Activated T-cell treated with anti-CD3 and anti-CD28 coated beads, Interleukin-2, amount 50 U/mL, for 48 hours (primary cell): ENCODE data around the gene HLX.

Experiments
- DNase-seq, 2 experiments: peaks; one replicate each; pipeline ENCODE4 v3.0.0-alpha.2; 2020

Gene HLX

DNA sequence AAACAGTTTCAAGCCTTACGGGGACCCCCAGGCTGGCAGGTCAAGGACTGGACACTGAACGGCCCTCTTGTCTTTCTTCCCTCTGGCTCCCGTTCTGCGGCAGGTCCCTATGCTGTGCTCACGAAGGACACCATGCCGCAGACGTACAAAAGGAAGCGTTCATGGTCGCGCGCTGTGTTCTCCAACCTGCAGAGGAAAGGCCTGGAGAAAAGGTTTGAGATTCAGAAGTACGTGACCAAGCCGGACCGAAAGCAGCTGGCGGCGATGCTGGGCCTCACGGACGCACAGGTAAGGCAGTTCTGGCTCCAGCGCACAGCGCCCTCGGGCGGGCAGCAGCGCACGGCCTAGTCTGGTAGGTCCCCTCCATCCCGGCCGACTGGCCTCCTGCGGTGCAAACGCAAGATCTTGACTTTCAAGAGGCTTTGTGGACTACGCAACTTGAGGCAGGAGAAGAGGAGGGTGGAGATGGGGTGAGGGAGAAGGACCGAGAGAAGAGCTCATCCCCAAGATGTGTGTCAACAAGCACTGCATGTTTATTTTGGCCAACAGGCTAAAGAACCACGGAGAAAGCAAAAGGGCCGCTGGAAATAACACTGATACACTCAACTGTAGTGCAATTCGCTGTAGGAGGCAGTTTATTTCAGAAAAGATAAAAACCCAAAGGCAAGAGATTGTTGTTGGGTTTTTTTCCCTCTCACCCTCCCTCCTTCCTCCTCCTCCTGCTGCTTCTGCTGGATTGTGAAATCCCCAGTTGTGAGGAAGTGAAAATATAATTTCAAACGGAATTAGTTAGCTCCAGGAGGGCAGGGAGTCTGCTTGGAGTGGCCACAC, 3.0 kb downstream of the HLX start:
- DNase-seq, result no peak

DNA sequence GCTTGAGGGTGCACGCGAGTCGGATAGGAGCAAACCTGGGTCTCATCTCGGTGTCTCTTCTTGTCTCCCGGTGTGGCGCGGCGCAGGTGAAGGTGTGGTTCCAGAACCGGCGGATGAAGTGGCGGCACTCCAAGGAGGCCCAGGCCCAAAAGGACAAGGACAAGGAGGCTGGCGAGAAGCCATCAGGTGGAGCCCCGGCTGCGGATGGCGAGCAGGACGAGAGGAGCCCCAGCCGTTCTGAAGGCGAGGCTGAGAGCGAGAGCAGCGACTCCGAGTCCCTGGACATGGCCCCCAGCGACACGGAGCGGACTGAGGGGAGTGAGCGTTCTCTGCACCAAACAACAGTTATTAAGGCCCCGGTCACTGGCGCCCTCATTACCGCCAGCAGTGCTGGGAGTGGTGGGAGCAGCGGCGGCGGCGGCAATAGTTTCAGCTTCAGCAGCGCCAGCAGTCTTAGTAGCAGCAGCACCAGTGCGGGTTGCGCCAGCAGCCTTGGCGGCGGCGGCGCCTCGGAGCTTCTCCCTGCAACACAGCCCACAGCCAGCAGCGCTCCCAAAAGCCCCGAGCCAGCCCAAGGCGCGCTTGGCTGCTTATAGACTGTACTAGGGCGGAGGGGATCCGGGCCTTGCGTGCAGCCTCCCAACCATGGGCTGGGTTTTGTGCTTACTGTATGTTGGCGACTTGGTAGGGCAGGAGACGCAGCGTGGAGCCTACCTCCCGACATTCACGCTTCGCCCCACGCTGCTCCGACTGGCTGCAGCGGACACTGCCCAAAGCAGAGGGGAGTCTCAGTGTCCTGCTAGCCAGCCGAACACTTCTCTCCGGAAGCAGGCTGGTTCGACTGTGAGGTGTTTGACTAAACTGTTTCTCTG, 5.1 kb downstream of the HLX start:
- DNase-seq, result no peak

DNA sequence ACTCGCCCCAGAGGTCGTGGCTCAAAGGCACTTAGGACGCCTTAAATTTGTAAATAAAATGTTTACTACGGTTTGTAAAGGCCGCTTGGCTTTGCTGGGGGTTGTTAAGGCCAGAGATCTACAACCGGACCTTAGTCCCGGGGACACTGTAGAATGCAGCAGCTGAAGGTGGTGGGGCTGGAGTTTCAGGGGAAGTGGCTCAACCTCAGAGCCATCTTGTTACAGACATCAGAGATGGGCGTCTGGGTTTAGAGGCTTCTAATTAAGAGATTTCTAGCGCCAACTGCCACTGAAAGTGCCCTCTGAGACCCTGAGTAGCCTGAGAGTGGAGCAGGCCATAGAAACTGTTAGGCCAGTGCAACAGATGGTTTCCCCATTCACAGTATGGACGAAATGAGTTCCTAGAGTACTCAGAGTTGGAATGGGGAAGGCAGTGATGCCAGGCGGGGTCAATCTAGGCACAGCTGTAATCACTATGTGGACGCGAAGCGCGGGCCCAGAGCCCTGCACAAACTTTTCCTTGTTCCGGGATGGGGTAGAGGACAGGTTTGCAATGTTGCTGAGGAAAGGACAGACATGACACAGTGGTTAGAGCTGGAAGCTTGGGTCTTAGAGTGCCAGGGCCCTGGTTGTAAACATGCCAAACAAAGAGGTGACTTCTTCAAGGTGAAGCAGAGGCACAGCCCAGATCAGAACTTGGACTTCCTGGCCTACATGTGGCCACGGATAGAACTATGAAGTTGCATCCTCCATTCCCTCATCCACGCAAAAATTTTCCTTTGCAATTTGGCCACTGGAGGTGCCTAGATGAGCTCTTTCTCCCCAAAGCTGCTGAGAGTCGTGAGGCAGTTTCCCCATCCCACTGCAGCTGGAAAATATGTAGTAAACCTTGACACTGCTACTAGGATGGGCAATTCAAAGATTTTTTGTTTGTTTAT, 6.0 kb downstream of the HLX start:
- no peak for DNase-seq

DNA sequence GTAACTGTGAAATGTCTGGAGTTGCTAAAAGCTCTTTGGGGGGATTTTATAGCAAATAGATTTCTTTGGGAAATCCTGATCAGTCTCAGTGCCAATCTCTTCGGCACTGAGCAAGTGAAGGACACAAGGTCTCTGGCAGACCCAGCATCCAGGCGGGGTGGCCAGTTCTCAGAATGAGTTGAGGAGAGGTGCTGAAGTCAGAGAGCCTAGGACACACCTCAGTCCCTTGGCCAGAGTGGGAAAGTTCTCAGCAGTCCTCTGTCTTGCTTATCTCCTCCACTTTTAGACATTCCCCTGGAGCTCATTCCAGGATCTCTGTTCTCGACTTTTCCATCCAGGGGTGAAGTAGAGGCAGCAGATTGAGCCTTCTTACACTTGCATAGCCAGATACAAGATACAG, 6.7 kb downstream of the HLX start:
- no peak for DNase-seq

DNA sequence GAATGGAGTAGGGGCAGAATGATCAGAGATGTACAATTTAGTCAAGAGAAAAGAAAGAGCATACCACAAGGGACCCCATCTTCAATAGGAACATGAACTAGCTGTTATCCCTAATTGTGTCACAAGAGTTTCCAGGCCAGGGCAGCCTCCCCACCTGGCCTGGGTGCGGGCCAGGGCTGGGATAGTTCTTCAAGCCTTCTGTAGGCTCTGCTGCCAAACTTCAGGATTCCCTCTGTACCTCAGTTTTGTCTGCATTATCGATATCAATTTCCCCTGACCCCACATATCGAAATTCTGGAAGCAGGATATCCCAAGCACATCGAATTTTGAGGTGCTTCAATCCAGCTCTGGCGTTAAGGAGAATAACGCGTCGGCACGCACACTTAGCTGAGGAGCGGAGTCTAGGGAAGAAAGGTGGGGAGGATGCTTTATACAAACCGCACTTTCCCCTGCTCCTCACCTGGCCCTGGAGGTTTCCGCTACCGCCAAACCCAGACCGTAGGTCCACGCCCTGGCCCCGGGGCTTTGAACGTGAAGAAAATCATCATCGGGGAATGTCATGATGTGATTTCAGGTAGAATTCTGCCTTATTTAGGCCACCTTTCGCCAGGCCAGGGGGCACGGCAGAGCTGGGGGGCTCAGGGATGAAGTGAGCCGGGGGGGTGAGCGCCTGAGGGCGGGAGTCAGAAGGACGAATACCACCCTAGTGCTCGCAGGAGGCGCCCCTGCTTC, 7.4 kb downstream of the HLX start:
- no peak for DNase-seq

DNA sequence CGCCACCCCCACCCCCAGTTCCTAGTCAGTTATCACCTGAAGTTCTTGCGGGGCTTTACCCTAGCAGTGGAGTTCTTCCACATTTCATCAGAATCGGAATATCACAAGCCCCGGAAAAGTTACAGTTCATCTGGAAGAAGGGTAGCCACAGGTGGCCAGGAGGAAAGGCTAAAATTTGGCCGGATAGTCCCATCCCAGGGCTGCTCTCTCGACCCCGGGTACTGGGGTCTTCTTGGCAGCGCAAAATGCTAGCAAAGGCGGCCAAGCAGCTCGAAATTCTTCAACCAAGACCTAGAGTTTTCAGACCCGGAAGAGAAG, 7.9 kb downstream of the HLX start:
- DNase-seq, result no peak

DNA sequence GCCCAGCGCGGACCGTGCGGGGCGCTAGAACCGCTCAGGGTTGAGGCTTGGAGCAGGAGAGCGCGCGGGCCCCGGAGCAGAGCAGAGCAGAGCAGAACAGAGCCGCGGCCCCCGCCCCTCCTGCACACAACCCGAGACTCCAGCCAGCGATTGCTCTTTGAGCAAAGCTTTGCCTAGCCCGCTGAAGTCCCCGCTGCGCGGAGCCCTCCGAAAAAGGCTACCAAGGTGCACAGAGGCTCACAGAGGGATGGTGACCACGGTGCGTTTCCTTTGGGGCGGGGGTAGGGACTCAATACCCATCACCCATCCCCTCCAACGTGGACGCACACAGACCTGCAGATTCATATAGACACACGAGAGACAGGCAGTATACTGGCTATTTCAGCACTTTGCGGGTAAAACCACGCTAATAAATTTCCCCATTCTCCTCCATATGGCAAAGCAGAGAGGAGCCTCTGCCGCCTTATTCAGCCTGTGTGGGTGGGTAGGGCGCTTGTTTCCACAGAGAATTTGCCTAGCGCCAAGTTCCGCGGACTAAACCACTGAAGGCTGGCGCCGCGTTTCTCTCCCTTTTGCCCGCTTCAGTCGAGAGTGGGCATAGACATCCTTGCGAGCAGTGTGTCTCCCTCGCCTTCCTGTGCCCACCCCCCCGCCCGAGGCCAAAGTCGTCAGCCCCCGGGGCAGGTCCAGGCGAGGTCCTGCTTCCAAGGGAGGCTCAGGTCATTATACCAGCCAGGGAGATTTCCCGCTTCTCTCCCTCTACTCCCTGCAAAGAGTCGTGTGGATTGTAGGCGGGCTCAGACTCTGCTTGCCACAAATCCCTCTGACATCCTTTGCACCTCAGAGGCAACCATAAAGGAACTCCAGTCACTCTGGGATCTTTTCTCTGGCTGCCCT, 8.5 kb downstream of the HLX start:
- no peak for DNase-seq

DNA sequence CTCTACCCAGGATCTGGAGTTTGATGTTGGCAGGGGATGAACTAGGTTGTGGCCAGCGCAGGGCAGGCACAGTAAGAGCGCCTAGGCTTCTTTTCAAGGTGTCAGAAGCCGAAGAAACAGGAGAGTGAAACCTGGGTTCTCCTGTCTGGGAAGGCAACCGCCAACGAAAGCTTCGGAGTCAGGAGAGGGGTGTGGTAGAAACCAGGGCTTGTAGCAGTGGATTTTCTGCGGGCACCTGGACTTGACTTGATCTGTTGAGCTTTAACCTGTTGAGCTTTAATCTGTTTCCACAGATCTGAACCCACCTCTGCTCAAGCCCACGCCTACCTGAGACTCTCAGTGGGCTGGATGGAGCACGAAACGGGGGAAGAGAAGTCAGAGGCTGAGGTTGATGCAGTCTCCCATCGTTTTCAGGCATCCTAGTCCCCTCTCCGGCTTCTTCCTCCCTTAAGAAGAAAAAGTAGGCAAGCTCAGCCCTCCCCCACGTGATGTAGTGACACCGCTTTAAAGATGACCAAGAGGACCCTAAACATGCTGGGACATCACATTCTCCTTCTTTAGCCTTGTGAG, 9.3 kb downstream of the HLX start:
- DNase-seq, result no peak

DNA sequence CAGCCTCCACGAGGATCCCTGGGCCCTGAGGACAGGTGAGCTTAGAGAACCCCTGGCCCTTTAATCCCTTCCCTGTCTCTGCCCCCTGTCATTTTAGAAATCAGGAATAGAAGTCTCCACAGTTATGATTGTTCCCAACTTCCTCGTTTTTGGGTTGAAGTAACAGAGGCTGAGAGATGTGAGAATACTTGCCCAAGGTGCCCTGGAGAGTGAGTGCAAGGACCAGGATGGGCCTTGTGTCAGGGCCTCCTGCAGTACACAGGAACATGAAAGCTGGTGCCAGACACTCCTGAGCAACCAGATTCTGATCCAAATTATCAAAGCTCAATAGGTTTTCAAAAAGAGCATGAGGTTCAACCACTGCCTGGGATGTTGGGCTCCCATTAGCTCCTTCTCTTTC, 10.1 kb downstream of the HLX start:
- DNase-seq, result no peak

DNA sequence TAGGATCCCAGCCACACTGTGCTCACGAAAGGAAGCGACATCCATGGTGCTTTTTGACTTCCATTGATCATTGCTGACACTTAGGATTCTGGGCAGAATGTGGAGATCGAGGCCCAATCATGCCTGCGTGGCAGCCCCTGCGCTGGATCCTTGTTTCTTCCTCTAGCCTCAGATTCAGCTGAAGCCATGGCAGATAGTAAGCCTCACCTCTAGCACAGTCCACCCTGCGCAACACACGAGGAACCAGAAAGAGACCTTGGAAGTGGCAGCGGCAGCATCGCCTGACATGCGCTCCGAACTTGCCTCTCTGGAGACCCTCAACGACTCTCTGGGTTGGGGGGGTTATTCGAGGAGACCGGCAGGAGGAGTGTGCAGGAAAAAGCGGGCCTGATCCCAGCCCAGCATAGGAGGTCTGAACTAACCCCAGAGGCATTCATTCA, 10.6 kb downstream of the HLX start:
- DNase-seq, result no peak

DNA sequence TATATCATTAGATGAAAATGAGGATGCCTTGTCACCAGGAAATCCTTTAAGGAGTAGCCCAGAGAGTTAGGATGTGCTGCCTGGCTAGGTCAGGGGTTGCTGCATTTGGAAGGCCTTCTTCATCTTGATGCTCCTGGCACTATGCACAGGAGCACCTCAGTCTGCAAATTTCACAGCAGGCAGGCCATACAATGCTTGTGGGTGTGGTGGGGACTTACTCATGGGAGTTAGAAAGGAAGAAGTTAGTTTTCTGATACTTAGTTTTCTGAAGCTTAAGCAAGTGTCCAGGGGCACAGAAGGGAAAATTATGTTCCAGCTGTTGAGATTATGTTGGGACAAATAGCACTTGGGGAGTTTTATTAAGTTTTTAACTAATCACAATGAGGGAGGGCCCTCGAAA, 11.4 kb downstream of the HLX start:
- no peak for DNase-seq

DNA sequence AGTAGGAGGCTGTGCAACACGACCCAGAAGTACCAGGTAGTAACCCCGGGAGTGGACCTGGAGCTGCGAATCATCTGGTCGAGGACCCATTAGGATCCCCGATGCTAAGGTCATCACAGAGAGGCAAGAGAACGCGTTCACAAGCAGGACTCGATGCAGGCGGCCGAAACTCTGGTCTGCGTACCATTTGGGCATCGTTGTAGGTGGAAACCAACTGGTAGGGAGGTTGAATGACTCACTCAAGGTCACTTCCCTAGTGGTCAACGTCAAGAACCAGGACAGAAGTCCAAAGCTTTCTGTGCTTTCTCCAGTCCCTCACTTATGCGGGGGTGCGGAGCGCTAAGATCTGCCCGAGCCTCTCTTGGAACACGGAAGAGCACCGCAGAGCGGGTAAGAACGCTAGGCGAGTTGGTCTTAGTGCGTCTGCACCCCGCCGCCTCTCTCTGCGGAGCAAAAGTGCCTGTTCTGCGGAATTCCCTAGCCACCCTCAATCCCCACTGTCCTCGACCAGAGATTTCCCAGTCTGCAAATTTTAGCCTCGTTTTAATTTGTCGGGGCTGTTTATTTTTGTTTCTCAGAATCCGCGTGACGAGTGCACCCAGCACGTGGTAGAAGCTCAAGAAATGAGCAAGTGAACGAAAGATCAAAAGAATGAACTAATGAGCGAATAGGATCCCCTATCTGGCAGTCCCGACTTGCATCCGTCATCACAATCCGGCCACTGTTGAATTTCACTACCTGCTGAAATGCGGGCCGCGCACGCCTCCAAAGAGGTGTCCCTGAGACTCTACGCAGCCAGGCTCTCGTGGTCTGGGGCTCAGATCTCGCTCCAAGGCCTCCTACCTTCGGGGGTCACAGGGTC, 12.2 kb downstream of the HLX start:
- no peak for DNase-seq

DNA sequence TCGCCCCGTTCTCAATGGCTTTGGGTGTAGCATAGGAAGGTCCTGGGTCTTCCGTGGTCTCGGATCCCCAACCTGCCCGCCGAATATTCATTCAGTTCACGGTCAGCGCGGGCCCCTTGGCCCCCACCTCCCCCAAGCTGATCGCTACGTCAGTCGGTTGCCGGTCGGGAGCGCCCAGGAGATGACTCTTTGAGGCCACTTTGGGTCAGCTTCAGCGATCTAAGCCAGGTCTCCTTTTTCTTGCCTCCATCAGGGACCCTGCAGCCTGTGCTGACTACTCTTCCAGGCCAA, 12.8 kb downstream of the HLX start:
- DNase-seq, result no peak

DNA sequence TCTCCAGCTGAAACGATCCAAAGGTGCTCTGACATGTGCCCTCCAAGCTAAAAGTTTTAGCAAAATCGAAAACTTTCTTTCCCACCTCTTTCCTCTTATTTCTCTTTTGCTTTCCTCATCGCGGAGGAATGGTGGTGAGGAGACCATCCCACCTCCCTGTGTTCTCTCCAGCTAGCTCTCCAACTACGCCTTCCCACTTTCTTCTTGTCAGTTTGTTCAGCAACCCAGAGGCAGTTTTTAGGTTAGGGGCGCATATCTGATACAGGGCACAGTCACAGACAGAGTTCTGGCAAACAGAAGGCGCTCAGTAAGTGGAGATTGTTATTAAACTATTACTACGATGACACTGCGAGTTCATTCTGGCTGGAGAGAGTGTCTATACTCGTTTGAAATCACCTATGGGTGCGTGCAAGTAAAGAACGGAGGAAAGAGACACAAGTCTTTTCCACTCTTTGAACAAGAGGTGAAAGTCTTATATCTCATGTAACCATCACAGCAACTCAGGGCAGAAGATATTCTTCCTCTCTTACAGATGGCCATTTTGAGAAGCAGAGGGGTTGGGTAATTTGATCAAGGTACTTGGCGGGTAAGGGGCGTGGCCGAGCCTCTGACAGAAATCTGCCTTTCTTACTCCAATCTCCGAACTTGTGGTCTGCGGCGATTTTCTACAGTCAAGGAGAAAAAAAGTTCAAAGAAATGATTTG, 13.9 kb downstream of the HLX start:
- DNase-seq, result no peak

DNA sequence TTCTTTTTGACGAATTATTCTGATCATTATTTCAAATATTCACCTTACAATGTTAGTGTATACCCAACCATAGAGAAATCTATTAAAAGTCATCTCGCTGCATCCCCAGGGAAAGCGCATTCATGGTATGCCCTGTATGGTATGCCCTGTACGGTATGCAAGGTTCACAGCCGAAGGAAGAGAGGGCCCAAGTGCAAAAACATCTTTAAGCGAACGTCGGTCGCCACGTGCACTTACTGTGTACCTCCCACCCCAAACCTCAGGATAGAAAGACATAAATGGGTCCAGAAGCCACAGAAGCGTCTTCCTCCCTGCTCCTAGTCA, 14.4 kb downstream of the HLX start:
- DNase-seq, result no peak

DNA sequence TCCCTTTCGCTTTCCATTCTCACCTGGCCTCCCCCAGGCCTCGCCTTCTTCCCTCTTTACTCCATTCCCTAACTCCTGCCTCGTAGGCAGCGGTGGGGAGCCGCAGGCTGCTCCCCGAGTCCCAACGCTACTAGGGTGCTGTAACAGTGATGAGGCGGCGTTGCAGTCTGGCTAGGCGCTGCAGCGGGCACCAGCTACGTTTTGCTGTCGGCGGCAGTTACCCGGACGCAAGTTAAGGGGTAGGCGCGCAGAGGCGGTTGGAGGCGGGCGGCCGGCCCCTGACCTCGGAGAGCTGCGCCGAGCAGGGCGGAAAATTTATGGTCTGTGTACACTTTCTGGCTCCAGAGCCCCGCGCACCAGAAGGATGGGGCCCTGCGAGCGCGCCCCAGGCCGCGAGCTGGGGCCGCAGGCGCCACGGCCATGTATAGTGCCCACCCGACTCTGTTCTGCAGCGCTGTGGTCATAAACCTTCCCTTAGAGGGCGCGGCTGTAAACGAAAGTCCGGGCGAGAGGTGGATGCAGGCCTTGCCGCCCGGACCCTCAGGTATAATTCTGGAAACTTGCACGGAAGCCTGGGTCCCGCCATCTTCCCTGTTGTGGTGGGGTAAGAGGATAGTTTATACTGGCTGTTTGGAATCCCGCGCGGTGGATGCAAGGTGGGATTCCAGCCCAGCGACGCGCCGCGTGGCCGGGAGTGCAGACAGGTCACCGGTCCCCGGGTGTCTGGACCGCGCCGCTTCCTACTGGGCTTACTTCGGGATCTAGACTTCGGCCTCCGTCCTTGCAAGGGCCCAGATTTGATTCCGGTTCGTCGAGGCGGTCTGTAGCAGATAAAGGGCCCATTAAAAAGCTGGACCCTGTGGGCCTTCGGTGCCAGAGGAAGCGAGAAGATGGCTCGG, 15.0 kb downstream of the HLX start:
- DNase-seq, result no peak

DNA sequence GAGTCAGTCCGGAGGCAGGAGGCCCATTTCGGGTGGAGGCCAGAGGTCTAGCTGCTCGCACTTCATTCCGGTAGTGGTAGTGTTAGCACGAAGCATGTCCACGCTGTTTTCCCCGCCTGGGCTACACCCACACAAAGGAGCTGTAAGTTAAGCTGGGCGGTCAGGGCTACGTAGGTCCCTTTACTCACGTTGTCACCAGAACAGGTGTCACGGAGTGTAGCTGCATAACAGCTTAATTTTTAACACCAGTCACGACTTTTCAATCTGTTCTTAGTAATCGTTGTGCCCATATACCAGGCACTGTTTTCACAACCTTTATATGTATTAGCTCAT, 15.6 kb downstream of the HLX start:
- DNase-seq, result no peak

DNA sequence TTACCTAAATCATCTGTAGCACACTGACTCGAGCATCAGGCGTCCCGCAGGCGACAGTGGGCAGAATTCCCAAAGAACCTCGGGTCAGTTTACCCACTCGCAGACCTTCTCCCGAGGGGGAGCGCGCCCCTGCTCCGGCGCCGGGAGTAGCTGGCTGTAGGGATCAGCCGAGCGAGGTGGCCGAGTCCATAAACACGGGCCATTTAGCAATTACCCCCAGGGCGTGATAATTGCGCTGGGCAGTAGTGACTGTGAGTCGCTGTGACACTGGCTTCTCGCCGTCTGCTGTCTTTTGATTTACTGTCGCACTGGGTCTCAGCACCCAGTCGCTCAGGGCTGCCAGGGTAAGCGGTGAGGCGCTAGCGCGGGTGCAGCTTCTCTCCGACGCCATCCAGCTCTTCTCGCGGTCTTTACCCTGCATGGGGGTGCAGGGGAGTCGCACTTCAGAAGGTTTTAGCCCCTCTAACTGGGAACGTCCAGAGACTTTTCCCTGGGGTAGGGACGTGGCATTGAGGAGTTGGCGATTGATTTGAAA, 16.2 kb downstream of the HLX start:
- DNase-seq, result no peak

DNA sequence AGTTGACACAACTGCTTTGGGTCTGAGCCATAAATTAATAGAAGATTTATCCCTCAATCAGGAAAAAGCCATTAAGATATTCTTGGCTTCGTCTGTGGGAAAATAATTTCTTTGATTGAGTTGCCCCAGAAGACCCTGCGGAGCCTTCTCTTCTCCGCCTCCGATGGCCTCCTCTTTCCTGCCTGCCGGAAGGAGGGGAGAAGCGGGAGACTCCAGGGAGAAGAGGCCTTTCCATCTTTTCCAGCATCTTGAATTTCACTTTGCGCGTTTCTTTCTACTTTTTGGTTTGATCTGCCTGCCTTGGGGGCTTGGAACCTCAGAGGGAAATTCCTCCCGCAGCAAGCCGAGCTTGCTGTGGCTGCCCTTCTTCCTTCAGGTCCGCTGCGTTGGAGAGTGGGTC, 16.8 kb downstream of the HLX start:
- DNase-seq, result no peak
